GM21619 (cell line): ENCODE results near the gene NEK9.

Source experiments
- ATAC-seq: cut with Tn5 transposase; IDR thresholded peaks from one replicate; pipeline ENCODE4 v1.9.1; 2021; ENCODE audit not compliant: unreplicated experiment

Gene NEK9

DNA sequence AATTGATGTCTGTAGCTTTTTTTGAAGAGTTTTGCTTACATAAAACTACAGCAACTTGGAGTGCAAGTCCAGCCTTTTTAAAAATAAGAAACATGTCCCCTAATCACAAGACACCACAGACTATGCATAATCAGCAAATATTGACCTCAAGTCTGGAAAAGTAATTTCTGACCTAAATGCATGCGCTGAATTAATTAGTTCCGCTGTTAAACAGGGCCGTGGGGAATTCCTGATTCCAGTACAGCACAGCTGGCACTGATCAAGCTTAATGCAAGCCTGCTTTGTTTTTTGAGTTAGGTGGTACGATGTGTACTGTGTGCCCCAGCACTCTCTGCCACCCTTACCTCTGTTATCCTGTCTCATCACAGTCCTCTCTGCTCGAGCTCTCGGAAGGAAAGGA lies 84.8 kb downstream of the NEK9 start:
- no peak for ATAC-seq

- ATAC-seq: no peak
Observed at GRCh38 chr14:75041613-75042012, 85.2 kb downstream of the NEK9 start.

DNA sequence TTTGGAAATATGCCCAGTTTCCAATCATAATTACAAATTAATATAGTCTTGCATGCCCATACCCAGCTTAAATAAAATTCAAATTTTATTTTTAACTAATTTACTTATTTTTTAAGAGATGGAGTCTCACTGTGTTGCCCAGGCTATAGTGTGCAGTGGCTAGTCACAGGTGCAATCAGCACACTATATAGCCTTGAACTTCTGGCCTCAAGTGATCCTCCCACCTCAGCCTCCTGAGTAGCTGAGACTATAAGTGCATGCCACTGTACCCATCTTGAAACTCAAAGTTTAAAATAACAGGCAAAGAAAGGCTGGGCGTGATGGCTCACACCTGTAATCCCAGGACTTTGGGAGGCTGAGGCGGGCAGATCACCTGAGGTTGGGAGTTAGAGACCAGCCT lies 85.9 kb downstream of the NEK9 start:
- ATAC-seq: no peak

- ATAC-seq: no peak
Observed at GRCh38 chr14:75040507-75040906, 86.3 kb downstream of the NEK9 start.

GRCh38 chr14:75032939-75033338 lies 93.9 kb downstream of the NEK9 start:
- no peak for ATAC-seq

DNA sequence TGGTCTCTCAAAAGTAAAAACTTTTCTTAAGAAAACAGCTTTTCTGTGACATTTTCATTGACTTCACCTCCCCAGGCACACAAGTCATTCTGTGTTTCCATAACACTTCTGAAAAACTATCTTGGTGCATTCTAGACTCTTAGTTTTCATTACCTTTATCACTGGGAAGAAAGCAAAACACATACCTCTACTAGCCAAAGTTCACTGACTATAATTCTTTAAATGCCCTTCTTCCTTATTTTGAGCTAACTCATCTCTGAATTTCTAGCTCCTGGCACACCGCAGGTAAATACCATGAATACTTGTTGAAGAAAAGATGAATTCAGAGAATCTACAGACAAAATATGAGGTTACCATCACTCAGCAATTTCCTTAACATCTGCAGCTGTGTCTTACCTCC lies 96.7 kb downstream of the NEK9 start:
- no peak for ATAC-seq
